ENCODE measurements around the gene PRICKLE3.

GRCh38 chrX:49179358-49179757 is 6.8 kb downstream of the PRICKLE3 start:
- TF ChIP-seq ELK1 (IDR thresholded peaks at IDR 0.05; ENCODE audit: borderline replicate concordance, low read depth, low read length): no peak
- TF ChIP-seq CTCF (conservative IDR thresholded peaks at IDR 0.05; ENCODE audit: low read depth, low read length): no peak
